Fibroblast of skin of scalp (primary cell): ENCODE results near the gene KCNK4.
A peak's percentile ranks its signal among the peaks of the same experiment; 100 is the strongest.

Experiments
- DNase-seq: peaks from one replicate; pipeline ENCODE4 v3.0.0-alpha.2; 2013

Gene KCNK4

GRCh38 chr11:64331569-64332371 lies 40.7 kb downstream of the KCNK4 start:
- DNase-seq = peak; percentile 84

GRCh38 chr11:64333556-64333955 lies 42.5 kb downstream of the KCNK4 start:
- DNase-seq = no peak

GRCh38 chr11:64334764-64335735 lies 43.9 kb downstream of the KCNK4 start:
- peak; percentile 88 for DNase-seq

GRCh38 chr11:64337538-64338249 lies 46.6 kb downstream of the KCNK4 start:
- DNase-seq = no peak

DNA sequence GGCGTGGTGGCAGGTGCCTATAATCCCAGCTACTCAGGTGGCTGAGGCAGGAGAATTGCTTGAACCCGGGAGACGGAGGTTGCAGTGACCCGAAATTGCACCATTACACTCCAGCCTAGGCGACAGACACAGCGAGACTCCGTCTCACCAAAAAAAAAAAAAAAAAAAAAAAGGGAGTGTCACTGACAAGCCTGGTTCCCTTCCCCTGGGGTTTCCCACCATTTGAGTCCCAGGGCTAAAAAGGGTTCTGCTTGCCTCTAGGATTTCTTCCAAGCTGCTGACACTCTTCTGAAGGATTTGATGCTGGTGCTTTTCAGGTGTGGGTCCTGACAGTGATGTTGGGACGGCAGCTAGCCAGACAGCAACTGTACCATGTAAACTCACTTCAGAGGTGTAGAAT lies 47.6 kb downstream of the KCNK4 start:
- DNase-seq = no peak

DNA sequence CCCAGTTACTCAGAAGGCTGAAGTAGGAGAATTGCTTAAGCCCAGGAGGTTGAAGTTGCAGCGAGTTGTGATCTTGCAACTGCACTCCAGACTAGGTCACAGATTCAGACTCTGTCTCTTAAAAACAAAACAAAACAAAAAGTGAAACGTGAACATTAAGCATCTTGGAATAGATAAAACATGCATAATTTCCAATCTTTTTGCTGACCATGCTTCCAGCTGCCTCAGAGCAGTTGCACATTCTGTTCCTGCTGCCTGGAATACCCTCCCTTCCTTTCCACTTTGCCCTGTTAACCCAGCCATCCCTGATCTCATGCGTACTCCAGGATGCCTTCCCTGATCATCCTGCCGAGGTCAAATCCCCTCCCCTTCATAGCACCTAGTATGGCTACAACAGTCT lies 48.2 kb downstream of the KCNK4 start:
- no peak for DNase-seq

- DNase-seq = no peak
These were observed 48.8 kb downstream of the KCNK4 start, which contains the start of gene CCDC88B for GRCh38 chr11:64339754-64340408. CCDC88B (plus strand) TSS chr11:64340204; CDS start chr11:64340267, 63 bp downstream.

DNA sequence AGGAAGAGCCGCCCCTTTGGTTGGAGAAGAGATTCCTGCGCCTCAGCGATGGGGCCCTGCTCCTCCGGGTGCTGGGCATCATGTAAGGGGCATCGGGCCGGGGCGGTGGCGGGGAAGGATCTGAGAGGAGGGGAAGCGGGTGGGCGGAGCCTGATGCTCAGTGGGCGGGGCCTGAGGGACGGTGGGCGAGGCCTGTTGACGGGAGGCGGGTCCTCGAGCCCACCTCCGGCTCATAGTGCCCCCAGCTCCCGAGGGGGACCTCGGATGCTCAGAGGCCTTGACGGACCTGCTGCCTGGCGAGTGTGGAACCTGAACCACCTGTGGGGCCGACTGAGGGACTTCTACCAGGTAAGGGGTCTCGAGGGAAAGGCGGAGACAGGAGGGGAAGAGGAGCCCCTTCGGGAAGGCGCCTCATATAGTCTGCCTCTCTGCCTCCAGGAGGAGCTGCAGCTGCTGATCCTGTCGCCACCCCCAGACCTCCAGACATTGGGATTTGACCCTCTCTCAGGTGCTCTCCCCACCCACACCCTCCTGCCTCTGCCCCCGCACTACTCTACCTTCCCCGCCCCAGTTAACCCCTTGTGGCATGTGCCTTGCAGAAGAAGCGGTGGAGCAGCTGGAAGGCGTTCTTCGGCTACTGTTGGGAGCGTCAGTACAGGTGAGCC lies 49.7 kb downstream of the KCNK4 start:
- no peak for DNase-seq

DNA sequence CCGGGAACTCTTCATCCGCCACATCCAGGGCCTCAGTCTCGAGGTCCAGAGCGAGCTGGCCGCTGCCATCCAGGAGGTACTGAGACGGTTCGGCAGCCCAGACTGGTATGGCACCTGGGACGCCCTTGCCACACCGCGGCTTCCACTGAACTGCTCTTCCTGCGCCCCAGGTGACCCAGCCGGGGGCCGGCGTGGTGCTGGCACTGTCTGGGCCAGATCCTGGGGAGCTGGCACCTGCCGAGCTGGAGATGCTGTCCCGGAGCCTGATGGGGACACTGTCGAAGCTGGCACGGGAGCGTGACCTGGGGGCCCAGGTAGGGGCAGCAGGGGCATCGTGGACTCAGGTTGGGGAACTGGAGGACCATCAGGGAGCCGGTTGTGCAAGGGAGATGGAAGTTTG lies 50.3 kb downstream of the KCNK4 start:
- DNase-seq = no peak

DNA sequence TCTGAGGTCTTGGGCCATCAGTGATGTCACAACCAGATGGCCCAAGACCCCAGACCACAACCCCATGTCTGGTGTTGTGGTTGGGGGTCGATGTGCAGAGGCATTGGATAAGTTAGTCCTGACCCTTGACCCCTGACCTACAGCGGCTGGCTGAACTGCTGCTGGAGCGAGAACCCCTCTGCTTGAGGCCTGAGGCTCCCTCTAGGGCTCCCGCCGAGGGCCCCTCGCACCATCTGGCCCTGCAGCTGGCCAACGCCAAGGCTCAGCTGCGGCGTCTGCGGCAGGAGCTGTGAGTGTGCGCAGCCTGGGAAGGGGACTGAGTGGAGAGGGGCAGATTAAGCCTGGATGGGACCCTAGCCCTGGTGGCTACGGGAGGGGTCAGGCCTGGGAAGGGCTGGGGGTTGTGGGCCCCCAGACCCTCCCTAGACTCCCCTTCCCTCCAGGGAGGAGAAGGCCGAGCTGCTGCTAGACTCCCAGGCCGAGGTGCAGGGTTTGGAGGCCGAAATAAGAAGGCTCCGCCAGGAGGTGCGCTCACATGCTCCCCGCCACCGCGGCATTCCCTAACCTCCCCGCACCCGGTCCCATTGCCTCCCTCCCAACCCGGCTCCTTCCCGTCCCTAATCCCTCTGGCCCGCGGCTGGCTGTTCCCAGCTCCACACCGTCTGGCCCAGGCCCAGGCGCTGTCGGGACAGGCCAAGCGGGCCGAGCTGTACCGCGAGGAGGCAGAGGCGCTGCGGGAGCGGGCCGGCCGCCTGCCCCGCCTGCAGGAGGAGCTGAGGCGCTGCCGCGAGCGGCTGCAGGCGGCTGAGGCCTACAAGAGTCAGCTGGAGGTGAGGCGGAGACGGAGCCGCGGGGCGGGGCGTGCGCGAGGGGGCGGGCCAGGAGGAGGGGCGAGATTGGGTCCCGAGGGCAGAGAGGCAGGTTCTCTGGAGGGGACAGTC lies 51.0 kb downstream of the KCNK4 start:
- DNase-seq = peak; percentile 87

DNA sequence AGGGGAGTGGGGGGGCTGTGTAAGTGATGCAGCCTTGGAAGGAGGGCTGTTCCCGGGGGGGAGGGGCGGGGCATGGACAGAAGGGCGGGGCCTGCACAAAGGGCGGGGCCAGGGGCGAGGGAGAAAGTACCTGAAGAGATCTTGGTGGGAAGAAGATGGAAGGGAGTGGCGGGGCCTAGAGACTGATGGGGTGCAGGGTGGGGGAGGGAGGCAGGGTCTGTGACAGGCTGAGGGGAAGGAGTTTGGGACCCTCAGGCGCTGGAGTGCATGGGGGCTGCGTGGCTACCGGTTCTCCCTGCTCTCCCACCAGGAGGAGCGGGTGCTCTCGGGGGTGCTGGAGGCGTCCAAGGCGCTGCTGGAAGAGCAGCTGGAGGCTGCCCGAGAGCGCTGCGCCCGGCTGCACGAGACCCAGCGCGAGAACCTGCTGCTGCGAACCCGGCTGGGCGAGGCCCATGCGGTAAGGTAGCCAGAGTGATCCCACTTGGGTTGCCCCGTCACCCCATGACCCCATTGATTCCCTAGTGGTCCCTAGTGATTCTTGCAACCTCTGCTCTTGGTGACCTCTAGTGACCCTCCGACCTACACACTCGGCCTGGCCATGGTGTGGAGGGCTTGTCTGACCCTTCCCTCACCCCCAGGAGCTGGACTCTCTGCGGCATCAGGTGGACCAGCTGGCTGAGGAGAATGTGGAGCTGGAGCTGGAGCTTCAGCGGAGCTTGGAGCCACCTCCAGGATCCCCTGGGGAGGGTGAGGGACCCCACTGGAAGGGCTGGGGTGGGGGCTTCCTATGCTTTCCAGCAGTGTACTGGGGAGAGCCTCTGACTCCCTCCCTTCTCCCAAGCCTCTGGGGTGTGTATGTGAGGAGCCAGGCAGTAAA lies 52.0 kb downstream of the KCNK4 start:
- no peak for DNase-seq

DNA sequence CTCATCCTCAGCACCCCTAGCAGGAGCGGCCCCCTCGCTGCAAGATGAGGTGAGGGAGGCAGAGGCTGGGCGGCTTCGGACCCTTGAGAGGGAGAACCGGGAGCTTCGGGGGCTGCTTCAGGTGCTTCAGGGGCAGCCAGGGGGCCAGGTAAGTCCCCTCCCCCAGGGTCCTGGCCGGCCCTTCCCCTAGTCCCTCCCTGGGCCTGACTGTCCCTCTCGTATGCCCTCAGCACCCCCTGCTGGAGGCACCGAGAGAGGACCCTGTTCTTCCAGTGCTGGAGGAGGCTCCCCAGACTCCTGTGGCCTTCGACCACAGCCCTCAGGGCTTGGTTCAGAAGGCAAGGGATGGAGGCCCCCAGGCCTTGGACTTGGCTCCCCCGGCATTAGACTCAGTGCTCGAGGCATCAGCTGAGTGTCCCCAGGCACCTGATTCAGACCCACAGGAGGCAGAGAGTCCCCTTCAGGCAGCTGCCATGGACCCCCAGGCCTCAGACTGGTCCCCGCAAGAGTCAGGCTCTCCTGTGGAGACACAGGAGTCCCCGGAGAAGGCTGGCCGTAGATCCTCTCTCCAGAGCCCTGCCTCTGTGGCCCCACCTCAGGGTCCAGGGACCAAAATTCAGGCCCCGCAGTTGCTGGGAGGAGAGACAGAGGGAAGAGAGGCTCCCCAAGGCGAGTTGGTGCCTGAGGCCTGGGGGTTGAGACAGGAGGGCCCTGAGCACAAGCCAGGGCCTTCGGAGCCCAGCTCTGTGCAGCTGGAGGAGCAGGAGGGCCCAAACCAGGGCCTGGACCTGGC lies 52.9 kb downstream of the KCNK4 start:
- no peak for DNase-seq

DNA sequence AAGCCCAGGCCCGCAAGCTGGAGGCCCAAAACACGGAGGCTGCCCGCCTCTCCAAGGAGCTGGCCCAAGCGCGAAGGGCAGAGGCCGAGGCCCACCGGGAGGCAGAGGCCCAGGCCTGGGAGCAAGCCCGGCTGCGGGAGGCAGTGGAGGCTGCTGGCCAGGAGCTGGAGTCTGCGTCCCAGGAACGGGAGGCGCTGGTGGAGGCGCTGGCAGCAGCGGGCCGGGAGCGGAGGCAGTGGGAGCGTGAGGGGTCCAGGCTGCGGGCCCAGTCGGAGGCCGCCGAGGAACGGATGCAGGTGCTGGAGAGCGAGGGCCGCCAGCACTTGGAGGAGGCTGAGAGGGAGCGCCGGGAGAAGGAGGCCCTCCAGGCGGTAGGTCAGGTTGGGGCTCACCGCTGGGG lies 53.7 kb downstream of the KCNK4 start:
- no peak for DNase-seq

GRCh38 chr11:64347193-64347867 lies 56.2 kb downstream of the KCNK4 start:
- no peak for DNase-seq

GRCh38 chr11:64348383-64349024 lies 57.4 kb downstream of the KCNK4 start:
- no peak for DNase-seq

GRCh38 chr11:64349025-64349387 lies 57.9 kb downstream of the KCNK4 start:
- no peak for DNase-seq

DNA sequence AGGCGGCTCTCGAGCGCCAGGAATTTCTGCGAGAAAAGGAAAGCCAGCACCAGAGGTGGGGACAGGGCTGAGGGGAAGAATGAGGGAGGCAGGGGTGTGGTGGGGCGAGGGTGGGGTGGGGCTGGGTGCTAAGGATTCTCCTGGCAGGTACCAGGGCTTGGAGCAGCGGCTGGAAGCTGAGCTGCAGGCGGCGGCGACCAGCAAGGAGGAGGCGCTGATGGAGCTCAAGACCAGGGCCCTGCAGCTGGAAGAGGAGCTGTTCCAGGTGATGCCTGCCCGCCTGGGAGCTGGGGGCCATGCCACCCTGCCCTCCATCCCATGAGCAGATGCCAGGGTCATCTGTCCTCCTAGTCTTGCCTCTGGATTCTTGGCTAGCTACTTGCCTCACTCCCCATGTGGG lies 58.3 kb downstream of the KCNK4 start:
- DNase-seq = no peak
